Keratinocyte (primary cell): Measurements from ENCODE around the gene IL13RA2. TPM values are rescaled to one million over a fixed set of nuclear protein-coding genes. Genes with fewer than 3 reads are reported as not detected.

Experiments used
- DNase-seq: peaks from one replicate; pipeline ENCODE4 v3.0.0-alpha.2; 2011; ENCODE audit warnings: low read depth, missing footprints, low spot score
- FAIRE-seq: peaks from 2 replicates; lab custom pipeline; 2011; peaks lifted over from hg19 to GRCh38; lab: Jason Lieb, UNC
- H2AFZ ChIP-seq: 2 replicates; pipeline ENCODE4 v1.6.0; 2012; ENCODE audit warnings: low read length, control low read depth, inconsistent platforms; ENCODE audit not compliant: control insufficient read depth
- H3K27ac ChIP-seq: 2 replicates; pipeline ENCODE4 v1.5.1; 2011; ENCODE audit warnings: low read length; ENCODE audit not compliant: control insufficient read depth, insufficient read depth
- H3K27me3 ChIP-seq: 3 replicates; pipeline ENCODE4 v1.6.0; 2011; ENCODE audit warnings: low read length; ENCODE audit not compliant: control insufficient read depth, insufficient read depth; ENCODE audit errors: extremely low read depth
- H3K36me3 ChIP-seq, 2 experiments: 2 replicates in 1 of 2; 3 replicates in 1 of 2; pipeline ENCODE4 v1.5.1; 2011; ENCODE audit warnings: low read length in 2 of 2, mild to moderate bottlenecking in 1 of 2; ENCODE audit not compliant: control insufficient read depth in 2 of 2, insufficient read depth in 2 of 2; ENCODE audit errors: extremely low read depth in 1 of 2
- H3K4me1 ChIP-seq: 3 replicates; pipeline ENCODE4 v1.5.1; 2011; ENCODE audit warnings: low read length; ENCODE audit not compliant: control insufficient read depth, insufficient read depth; ENCODE audit errors: extremely low read depth
- H3K4me2 ChIP-seq: 3 replicates; pipeline ENCODE4 v1.6.0; 2011; ENCODE audit warnings: low read depth, low read length; ENCODE audit not compliant: control insufficient read depth, insufficient read depth; ENCODE audit errors: extremely low read depth
- H3K4me3 ChIP-seq, 3 experiments: fragments of 200-600 bp in 1 of 3; sonication (generic) in 1 of 3; 2 replicates in 2 of 3; 3 replicates in 1 of 3; pipeline ENCODE4 v1.5.1; 2011 to 2016; ENCODE audit warnings: low read length in 3 of 3, mild to moderate bottlenecking in 3 of 3, control low read depth in 2 of 3, inconsistent platforms in 1 of 3, low read depth in 1 of 3, mixed read lengths in 1 of 3, mixed run types in 1 of 3, moderate library complexity in 1 of 3; ENCODE audit not compliant: control insufficient read depth in 2 of 3, insufficient read depth in 2 of 3; ENCODE audit errors: extremely low read depth in 1 of 3
- H3K79me2 ChIP-seq: 2 replicates; pipeline ENCODE4 v1.6.0; 2012; ENCODE audit warnings: low read length; ENCODE audit not compliant: control insufficient read depth, insufficient read depth
- H3K9ac ChIP-seq: 3 replicates; pipeline ENCODE4 v1.6.0; 2011; ENCODE audit warnings: low read length; ENCODE audit not compliant: control insufficient read depth, insufficient read depth; ENCODE audit errors: extremely low read depth
- H3K9me1 ChIP-seq: 3 replicates; pipeline ENCODE4 v1.6.0; 2011; ENCODE audit warnings: low read length; ENCODE audit not compliant: control insufficient read depth, insufficient read depth; ENCODE audit errors: extremely low read depth
- H3K9me3 ChIP-seq: 2 replicates; pipeline ENCODE4 v1.5.1; 2012; ENCODE audit warnings: low read depth, low read length; ENCODE audit not compliant: control insufficient read depth
- H4K20me1 ChIP-seq: 3 replicates; pipeline ENCODE4 v1.6.0; 2011; ENCODE audit warnings: low read length; ENCODE audit not compliant: control insufficient read depth, insufficient read depth; ENCODE audit errors: extremely low read depth
- EZH2 ChIP-seq: IDR thresholded peaks from one replicate; pipeline ENCODE4 v1.6.1; 2012; ENCODE audit warnings: inconsistent platforms, mild to moderate bottlenecking, low read length, moderate library complexity
- dilution Hi-C: fragments of 300-500 bp; cut with MboI; formaldehyde crosslinking; loops from one replicate; pipeline ENCODE4 v1.7.0; 2020; ENCODE audit warnings: low sequenced_read_pairs; ENCODE audit not compliant: extremely low pct_ligation_motif_present
- polyA plus RNA-seq, 5 experiments: library from polyadenylated mRNA; depleted of rRNA in 3 of 5; stranded (reverse) in 3 of 5; stranded (forward) in 1 of 5; unstranded in 1 of 5; fragments of >200 nt; gene quantifications; 1 replicate in 1 of 5; 2 replicates in 3 of 5; 3 replicates in 1 of 5; pipeline versions ENCODE4 v1.2.1 to v1.2.3, GENCODE V29; 2011 to 2012; ENCODE audit warnings: missing spikeins in 2 of 5, low read depth in 1 of 5, low replicate concordance in 1 of 5
- TF ChIP-seq, protein P1 (sequence below), 3 experiments: IDR thresholded peaks in 1 of 3; conservative IDR thresholded peaks in 1 of 3; optimal IDR thresholded peaks in 1 of 3; 2 replicates in 2 of 3; 3 replicates in 1 of 3; pipeline versions ENCODE3 to v1.5.1; 2011; ENCODE audit warnings: low read length in 3 of 3, mild to moderate bottlenecking in 3 of 3, moderate library complexity in 2 of 3, control low read depth in 1 of 3, inconsistent platforms in 1 of 3; ENCODE audit not compliant: insufficient read depth in 2 of 3; ENCODE audit errors: extremely low read depth in 1 of 3

The IL13RA2 gene
- polyA plus RNA-seq, 1 donor (not counting 4 experiments of a cell fraction or from before 2014, with no cell fraction given), result 0.72 TPM

DNA sequence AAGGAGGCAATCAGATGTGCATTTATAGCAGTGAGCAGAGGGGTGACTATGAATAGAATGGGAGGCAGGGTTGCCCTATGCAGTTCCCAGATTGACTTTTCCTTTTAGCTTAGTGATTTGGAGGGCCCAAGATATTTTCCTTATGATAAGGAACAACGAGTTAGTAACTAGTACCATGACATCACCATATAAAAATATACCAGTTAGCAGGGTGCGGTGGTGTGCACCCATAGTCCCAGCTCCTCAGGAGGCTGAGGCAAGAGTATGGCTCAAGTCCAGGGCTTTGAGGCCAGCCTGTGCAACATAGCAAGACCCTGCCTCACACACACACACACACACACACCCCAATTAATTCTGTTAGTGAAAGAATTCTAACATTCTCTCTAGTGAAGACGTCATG is 53.0 kb downstream of the IL13RA2 start:
- Histone ChIP-seq H3K27me3 (no peaks in the 10 kb centered on the region), H3K27ac (no peak overlapping the region), H3K79me2 (no peaks in the 10 kb centered on the region), H3K4me2 (no peak overlapping the region), H3K36me3 (no peaks in the 10 kb centered on the region), H4K20me1 (no peaks in the 10 kb centered on the region), H3K9me1 (no peaks in the 10 kb centered on the region), H3K4me3 (no peak overlapping the region), H3K9ac (no peak overlapping the region), H3K4me1 (no peaks in the 10 kb centered on the region), H3K9me3 (no peaks in the 10 kb centered on the region), H2AFZ (no peak overlapping the region)
- no peak for FAIRE-seq
- dilution Hi-C loops, result no loop called here
- DNase-seq, result no peak
- TF ChIP-seq, protein P1, sequence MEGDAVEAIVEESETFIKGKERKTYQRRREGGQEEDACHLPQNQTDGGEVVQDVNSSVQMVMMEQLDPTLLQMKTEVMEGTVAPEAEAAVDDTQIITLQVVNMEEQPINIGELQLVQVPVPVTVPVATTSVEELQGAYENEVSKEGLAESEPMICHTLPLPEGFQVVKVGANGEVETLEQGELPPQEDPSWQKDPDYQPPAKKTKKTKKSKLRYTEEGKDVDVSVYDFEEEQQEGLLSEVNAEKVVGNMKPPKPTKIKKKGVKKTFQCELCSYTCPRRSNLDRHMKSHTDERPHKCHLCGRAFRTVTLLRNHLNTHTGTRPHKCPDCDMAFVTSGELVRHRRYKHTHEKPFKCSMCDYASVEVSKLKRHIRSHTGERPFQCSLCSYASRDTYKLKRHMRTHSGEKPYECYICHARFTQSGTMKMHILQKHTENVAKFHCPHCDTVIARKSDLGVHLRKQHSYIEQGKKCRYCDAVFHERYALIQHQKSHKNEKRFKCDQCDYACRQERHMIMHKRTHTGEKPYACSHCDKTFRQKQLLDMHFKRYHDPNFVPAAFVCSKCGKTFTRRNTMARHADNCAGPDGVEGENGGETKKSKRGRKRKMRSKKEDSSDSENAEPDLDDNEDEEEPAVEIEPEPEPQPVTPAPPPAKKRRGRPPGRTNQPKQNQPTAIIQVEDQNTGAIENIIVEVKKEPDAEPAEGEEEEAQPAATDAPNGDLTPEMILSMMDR (optimal IDR thresholded peaks at IDR 0.05 in 1 of 3, IDR thresholded peaks at IDR 0.05 in 1 of 3, conservative IDR thresholded peaks at IDR 0.05 in 1 of 3; ENCODE audit: extremely low read depth in 1 of 3, insufficient read depth in 2 of 3, low read length in 3 of 3), result no peak
- no peak for TF ChIP-seq EZH2

DNA sequence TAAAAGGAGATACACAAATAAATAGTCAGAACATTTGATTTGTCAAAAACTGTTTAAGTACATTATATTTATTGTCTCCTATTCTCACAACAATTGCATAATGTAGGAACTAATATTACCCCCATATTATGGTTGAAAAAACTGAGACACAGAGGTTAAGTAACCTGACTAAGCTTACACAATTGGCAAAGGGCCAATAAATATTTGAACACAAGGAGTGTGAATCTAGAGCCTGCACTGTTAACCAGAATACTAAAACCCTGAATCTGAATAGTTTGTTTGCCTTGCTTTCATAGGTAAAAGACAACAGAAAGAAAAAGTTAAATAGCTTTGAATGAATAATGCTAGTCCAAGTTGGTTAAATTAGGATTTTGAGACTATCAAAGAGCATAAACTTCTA is 55.2 kb downstream of the IL13RA2 start:
- Histone ChIP-seq H3K27me3 (no peaks in the 10 kb centered on the region), H3K36me3 (no peaks in the 10 kb centered on the region), H3K4me2 (no peak overlapping the region), H3K4me1 (no peaks in the 10 kb centered on the region), H2AFZ (no peak overlapping the region), H3K27ac (no peak overlapping the region), H3K9me3 (no peaks in the 10 kb centered on the region), H4K20me1 (no peaks in the 10 kb centered on the region), H3K4me3 (no peak overlapping the region), H3K9me1 (no peaks in the 10 kb centered on the region), H3K79me2 (no peaks in the 10 kb centered on the region), H3K9ac (no peak overlapping the region)
- no peak for FAIRE-seq
- no peak for DNase-seq
- no peak for TF ChIP-seq EZH2
- TF ChIP-seq, protein P1 (optimal IDR thresholded peaks at IDR 0.05 in 1 of 3, IDR thresholded peaks at IDR 0.05 in 1 of 3, conservative IDR thresholded peaks at IDR 0.05 in 1 of 3; ENCODE audit: extremely low read depth in 1 of 3, insufficient read depth in 2 of 3, low read length in 3 of 3), result no peak
- dilution Hi-C loops, result no loop called here
